ENCODE data around the gene CNOT8. TPM values are rescaled to one million over a fixed set of nuclear protein-coding genes. Genes with fewer than 3 reads are reported as not detected.

Gene CNOT8
- total and polyA plus RNA-seq, 2 of the 4 experiments (the other 2 are of a cell fraction) = 41.4 to 49.1 TPM

DNA sequence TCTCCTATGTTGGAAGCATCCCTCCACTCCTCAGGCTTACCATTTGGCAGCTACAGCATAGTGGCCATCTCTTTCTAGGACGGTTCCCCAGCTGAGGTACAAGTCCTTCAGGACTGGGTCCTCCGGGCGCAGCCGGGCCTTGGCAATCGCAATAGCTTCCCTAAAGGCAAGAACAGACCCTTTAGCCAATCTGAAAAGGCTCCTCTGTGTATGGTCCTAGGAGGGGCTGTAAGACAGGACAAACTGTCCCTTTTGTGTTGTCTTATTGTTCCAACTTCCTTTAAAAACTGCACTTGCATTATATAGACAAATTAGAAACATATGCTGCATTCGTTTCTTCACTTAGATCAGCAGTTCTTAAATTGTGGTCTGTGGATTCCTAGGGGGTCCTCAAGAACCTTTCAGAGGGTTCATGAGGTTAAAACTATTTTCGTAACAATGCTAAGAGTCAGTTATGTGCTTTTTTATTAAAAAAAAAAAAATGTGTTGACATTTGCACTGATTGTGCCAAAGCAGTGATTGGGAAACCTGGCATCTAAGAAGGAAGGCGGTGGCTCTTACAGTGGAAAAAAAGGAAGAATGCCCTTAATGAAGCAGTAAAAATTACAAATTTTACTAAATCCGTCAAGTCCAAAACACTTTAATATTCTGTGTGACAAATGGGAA is 40.9 kb downstream of the CNOT8 start:
- Histone ChIP-seq H3K9me3 (ENCODE audit: control insufficient read depth, insufficient read depth, low read length) (no peaks in the 10 kb centered on the region), H4K20me1 (ENCODE audit: insufficient read depth, low read length) (no peaks in the 10 kb centered on the region), H3K9ac (ENCODE audit: low read depth, low read length) (no peak overlapping the region), H2AK9ac (replicated peaks; ENCODE audit: low read depth, low read length, poor library complexity) (no peak overlapping the region), H3K4ac (ENCODE audit: low read depth, low read length) (no peak overlapping the region), H2AK5ac (ENCODE audit: low read depth, low read length) (no peak overlapping the region), H3K23ac (ENCODE audit: low read depth, low read length) (no peak overlapping the region), H3K27ac (ENCODE audit: insufficient read depth, low read length) (no peak overlapping the region), H3K4me3 (ENCODE audit: insufficient read depth, low read depth, low read length) (no peak overlapping the region), H3K4me2 (ENCODE audit: low read depth, low read length) (no peak overlapping the region), H3K4me1 (ENCODE audit: control insufficient read depth, insufficient read depth, low read length) (no peaks in the 10 kb centered on the region), H2BK15ac (ENCODE audit: low read depth, low read length) (no peak overlapping the region), H3K18ac (ENCODE audit: low read depth, low read length) (no peak overlapping the region), H2AFZ (replicated peaks; ENCODE audit: low read length, poor library complexity) (no peak overlapping the region), H3K27me3 (ENCODE audit: control insufficient read depth, insufficient read depth, low read length) (no peaks in the 10 kb centered on the region), H3K9me1 (ENCODE audit: insufficient read depth, low read length) (no peaks in the 10 kb centered on the region), H3K79me1 (ENCODE audit: low read depth in 1 of 2, low read length in 2 of 2) (no peaks in the 10 kb centered on the region), H2BK5ac (ENCODE audit: low read depth, low read length, poor library complexity, severe bottlenecking) (no peak overlapping the region), H4K8ac (ENCODE audit: low read depth in 2 of 2, low read length in 2 of 2) (no peak overlapping the region), H2BK120ac (ENCODE audit: low read depth, low read length) (no peak overlapping the region), H3K56ac (ENCODE audit: extremely low read depth, insufficient read depth, low read length) (no peak overlapping the region), H3K36me3 (ENCODE audit: control insufficient read depth, insufficient read depth, low read length) (peaks cover 41% of the 10 kb centered on the region), H3K14ac (replicated peaks; ENCODE audit: low read depth, low read length) (no peak overlapping the region), H2BK20ac (ENCODE audit: low read depth, low read length) (no peak overlapping the region), H4K5ac (ENCODE audit: low read depth, low read length) (no peak overlapping the region), H4K91ac (ENCODE audit: insufficient read depth, low read depth, low read length) (no peak overlapping the region)
- POLR2A ChIA-PET (ENCODE audit: unreplicated experiment) = no interaction called here
- intact Hi-C loops (cut with micrococcal nuclease) = no loop called here
- no TSS peak for BruUV-seq (replicated peaks)
- TF ChIP-seq, protein P1, sequence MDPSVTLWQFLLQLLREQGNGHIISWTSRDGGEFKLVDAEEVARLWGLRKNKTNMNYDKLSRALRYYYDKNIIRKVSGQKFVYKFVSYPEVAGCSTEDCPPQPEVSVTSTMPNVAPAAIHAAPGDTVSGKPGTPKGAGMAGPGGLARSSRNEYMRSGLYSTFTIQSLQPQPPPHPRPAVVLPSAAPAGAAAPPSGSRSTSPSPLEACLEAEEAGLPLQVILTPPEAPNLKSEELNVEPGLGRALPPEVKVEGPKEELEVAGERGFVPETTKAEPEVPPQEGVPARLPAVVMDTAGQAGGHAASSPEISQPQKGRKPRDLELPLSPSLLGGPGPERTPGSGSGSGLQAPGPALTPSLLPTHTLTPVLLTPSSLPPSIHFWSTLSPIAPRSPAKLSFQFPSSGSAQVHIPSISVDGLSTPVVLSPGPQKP (IDR thresholded peaks at IDR 0.05; ENCODE audit: borderline replicate concordance, low read depth, low read length) = no peak
- TF ChIP-seq, protein P2, sequence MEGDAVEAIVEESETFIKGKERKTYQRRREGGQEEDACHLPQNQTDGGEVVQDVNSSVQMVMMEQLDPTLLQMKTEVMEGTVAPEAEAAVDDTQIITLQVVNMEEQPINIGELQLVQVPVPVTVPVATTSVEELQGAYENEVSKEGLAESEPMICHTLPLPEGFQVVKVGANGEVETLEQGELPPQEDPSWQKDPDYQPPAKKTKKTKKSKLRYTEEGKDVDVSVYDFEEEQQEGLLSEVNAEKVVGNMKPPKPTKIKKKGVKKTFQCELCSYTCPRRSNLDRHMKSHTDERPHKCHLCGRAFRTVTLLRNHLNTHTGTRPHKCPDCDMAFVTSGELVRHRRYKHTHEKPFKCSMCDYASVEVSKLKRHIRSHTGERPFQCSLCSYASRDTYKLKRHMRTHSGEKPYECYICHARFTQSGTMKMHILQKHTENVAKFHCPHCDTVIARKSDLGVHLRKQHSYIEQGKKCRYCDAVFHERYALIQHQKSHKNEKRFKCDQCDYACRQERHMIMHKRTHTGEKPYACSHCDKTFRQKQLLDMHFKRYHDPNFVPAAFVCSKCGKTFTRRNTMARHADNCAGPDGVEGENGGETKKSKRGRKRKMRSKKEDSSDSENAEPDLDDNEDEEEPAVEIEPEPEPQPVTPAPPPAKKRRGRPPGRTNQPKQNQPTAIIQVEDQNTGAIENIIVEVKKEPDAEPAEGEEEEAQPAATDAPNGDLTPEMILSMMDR (conservative IDR thresholded peaks at IDR 0.05; ENCODE audit: low read depth, low read length) = no peak
- TF ChIP-seq MAFK (IDR thresholded peaks at IDR 0.05; ENCODE audit: low read depth, low read length) (no peak), RAD21 (IDR thresholded peaks at IDR 0.05; ENCODE audit: low read length) (no peak), FOS (IDR thresholded peaks at IDR 0.05; ENCODE audit: low read depth, low read length) (no peak), CHD1 (IDR thresholded peaks at IDR 0.05; ENCODE audit: low read depth, low read length) (no peak), RCOR1 (IDR thresholded peaks at IDR 0.05; ENCODE audit: insufficient replicate concordance, low read length) (no peak), CEBPB (IDR thresholded peaks at IDR 0.05; ENCODE audit: low read depth, low read length) (no peak), NFE2L2 (IDR thresholded peaks at IDR 0.05; ENCODE audit: low read depth, low read length) (no peak), SMC3 (IDR thresholded peaks at IDR 0.05; ENCODE audit: low read depth, low read length) (no peak)
- no peak for DNase-seq
- in situ Hi-C loops (cut with MboI; ENCODE audit: low sequenced_read_pairs) = no loop called here
- no peak for ATAC-seq (ENCODE audit: low read depth)
- WGBS, 2 experiments (ENCODE audit: extremely low coverage in 2 of 2, insufficient read length in 1 of 2) = no CpG with 5 or more reads among the region's 9 CpGs
- dilution Hi-C loops (cut with HindIII; ENCODE audit: low sequenced_read_pairs, unreplicated experiment) = no loop called here
- CTCF ChIA-PET = interaction anchor here (0.7 kb wide), 1 partner anchor 31 kb away, joined by 3 read pairs; no protein-coding TSS in a partner anchor

Measured in IMR-90 (cell line).